Keratinocyte (primary cell): Measurements from ENCODE around the gene CDON.

Source experiments
- CTCF ChIP-seq, 3 experiments: IDR thresholded peaks in 1 of 3; conservative IDR thresholded peaks in 1 of 3; optimal IDR thresholded peaks in 1 of 3; 2 replicates in 2 of 3; 3 replicates in 1 of 3; pipeline versions ENCODE3 to v1.5.1; 2011; ENCODE audit warnings: low read length in 3 of 3, mild to moderate bottlenecking in 3 of 3, moderate library complexity in 2 of 3, control low read depth in 1 of 3, inconsistent platforms in 1 of 3; ENCODE audit not compliant: insufficient read depth in 2 of 3; ENCODE audit errors: extremely low read depth in 1 of 3
- EZH2 ChIP-seq: IDR thresholded peaks from one replicate; pipeline ENCODE4 v1.6.1; 2012; ENCODE audit warnings: inconsistent platforms, mild to moderate bottlenecking, low read length, moderate library complexity

DNA sequence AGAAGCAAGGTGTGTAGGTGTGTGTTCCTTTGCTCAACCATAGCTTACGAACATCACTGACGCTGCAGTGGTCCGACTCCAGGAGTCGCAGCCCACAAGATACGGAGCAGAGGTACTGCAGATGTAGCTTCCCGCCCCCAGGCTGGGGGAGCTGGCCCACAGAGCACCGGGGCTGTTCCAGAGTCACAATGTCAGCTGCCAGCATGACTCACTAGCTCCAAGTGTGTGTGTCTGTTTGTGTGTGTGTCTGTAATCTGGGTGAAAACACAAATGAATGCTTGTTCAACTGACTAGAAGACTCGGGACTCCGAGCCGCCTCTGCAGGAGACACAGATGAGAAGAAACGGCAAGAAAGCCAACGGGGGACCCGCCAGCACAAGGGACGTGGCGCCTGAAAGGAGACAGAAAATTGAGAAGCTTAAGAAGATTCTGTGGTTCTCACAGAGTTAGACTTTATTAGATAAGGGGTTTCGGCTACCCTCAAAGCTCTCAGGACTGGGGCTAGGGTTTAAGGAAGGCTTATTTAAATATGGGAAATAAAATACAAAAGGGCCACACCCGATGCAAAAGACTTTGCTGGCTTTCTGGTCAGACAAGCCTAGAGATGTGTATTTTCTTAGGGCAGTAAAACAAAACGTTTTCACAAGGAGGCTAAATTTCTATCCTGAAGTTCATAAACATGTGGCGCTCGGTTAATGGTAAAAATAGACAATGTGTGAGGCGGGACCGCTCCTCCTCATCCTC, 106.1 kb downstream of the CDON start:
- TF ChIP-seq CTCF (optimal IDR thresholded peaks at IDR 0.05 in 1 of 3, IDR thresholded peaks at IDR 0.05 in 1 of 3, conservative IDR thresholded peaks at IDR 0.05 in 1 of 3; ENCODE audit: extremely low read depth in 1 of 3, insufficient read depth in 2 of 3, low read length in 3 of 3): no peak
- no peak for TF ChIP-seq EZH2
